Stimulated activated CD4-positive, alpha-beta T cell treated with anti-CD3 and anti-CD28 coated beads, TNF-alpha, amount 100 ng/mL, for 4 hours (primary cell): ENCODE measurements around the gene RIT1.
"Not testable (repeated sequence)": the region's sequence is repeated elsewhere in the genome, so short reads cannot be mapped to it uniquely, and the experiment has no call there.

Experiments used
- DNase-seq, 3 experiments: peaks; one replicate each; pipeline ENCODE4 v3.0.0-alpha.2; 2020; ENCODE audit warnings: low read depth in 3 of 3

RIT1 gene

GRCh38 chr1:155933591-155934096 lies 22.5 kb upstream of the RIT1 start:
- no peak for DNase-seq

GRCh38 chr1:155932487-155932886 lies 21.3 kb upstream of the RIT1 start:
- no peak for DNase-seq

DNA sequence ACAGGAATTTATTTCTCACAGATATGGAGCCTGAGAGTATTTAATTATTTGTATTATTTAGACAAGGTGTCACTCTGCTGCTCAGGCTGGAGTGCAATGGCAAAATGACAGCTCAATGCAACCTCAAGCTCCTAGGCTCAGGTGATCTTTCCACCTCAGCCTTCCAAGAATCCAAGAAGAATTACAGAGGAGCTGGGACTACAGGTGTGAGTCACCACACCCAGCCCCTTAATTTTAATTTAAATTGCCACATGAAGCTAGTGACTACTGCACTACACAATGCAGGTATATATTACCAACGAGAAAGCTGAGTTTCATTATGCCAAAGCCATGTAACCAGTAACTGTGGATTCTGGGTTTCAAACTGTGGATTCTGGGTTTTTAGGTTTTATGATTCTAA lies 20.9 kb upstream of the RIT1 start:
- no peak for DNase-seq

DNA sequence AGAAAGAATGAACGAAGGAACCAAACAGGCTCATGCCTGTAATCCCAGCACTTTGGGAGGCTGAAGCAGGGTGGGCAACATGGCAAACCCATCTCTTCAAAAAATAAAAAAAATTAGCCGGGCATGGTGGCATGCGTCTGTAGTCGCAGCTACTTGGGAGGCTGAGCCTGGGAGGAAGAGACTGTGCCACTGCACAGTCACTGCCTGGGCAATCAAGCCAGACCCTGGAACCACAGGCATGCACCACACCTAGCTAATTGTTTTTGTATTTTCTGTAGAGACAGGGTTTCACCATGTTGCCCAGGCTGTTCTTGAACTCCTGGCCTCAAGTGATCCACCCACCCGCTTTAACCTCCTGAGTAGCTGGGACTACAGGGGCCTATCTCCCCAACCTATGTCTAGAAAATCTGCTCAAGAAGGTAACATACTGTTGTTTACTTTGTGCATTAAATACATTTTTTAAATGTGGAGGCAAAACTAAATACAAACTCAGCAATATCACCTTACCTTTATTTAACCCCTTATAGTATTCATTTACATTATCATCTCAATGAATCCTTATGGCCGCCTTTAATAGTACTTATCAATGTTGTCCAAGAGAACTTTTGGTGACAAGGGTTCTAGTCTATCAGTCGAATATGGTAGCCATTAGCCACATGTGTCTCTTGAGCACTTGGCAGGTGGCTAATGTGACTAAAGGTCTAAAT lies 20.3 kb upstream of the RIT1 start:
- no peak for DNase-seq

- DNase-seq: not testable (repeated sequence)
Measured at GRCh38 chr1:155930725-155931124, 19.6 kb upstream of the RIT1 start.

- DNase-seq: no peak
Measured at GRCh38 chr1:155929057-155929456, 17.9 kb upstream of the RIT1 start.

DNA sequence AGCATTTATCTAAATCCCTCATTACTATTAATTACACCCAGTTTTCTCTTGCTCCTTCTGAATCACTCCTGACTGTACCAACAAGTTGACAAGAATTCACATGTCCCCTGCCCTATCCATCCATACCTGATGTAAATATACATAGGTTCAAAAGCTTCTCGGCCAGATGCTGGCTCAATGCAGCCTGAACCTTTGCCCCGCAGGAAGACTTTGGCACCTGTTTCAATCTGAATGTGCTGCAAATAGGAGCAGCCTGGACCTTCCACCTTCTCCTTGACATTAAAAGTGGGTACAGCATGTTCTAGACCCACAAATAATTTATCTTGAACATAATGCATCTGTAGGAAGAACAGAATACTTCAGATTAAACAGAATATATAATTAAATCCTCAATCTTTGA lies 14.4 kb upstream of the RIT1 start:
- DNase-seq: no peak

DNA sequence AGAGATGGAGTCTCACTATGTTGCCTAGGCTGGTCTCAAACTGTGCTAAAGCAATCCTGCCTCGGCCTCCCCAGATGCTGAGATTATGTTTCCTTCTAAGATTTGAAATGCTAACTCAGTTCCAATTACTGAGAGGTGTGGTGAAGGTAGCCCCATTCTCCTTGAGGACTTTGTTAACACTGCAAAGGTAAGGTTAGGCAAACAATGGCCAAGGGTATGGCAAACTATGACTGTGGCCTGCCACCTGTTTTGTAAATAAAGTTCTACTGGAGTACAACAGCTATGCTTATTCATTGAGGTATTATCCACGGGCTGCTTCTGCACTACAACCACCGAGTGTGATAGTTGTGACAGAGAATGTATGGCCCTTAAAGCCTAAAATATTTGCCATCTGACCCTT lies 9.6 kb upstream of the RIT1 start:
- DNase-seq: no peak

DNA sequence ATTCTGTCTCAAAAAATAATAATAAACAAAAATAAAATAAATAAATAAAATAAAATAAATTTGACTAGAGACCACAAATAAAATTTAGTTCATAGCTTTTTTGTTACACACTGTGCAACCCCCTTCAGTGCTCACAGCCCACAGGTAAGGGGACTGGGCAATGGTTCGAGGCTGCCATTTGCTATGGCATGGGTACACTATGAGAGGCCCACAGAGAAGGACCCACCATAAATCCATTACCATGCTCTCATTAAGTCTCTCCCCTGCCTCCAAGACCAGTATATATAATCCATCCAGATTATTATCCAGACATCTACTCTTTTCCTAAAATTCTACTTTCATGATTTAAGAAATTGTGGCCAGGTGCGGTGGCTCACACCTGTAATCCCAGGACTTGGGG lies 8.7 kb upstream of the RIT1 start:
- no peak for DNase-seq

GRCh38 chr1:155918660-155919059 lies 7.5 kb upstream of the RIT1 start:
- no peak for DNase-seq

DNA sequence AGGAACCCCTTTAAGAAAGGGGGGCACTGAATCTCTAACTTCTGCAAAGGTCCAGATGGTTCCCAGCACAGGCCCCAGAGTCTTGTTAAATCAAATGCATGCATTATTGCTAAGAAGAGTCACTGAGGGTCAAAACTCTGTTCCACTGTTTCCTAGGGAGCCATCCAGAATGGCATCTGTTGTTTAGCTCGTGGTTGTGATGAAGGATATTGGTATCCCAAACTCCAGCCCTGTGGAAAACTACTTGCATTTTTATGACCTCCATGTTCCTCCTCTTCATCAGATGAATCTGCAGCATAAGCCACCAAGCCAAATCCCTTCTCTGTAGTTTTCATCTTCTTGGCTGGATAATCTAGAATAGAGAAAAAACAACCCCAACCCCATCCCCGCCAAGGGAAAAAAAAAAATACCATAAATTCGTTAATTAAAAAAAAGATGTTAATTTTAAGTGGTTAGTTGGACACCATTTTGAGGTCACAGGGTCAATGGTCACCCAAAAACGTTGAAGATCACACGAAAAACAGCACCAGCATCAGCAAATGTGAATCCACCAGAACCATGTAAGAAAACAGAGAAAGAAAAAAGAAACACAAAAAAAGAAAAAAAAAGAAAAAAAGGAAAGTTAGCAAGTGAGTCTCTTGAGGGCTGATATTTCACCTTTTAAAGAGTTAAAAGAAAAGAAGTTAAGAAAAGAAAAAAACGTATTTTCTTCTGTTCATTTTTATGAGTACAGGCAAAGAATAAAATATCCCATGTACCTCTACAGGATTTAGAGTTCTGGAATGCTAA lies 3.0 kb upstream of the RIT1 start:
- DNase-seq: no peak

GRCh38 chr1:155912056-155912536 lies 947 bp upstream of the RIT1 start:
- DNase-seq: no peak

- no peak for DNase-seq
Measured at GRCh38 chr1:155910621-155911121, 478 bp downstream of the RIT1 start.

DNA sequence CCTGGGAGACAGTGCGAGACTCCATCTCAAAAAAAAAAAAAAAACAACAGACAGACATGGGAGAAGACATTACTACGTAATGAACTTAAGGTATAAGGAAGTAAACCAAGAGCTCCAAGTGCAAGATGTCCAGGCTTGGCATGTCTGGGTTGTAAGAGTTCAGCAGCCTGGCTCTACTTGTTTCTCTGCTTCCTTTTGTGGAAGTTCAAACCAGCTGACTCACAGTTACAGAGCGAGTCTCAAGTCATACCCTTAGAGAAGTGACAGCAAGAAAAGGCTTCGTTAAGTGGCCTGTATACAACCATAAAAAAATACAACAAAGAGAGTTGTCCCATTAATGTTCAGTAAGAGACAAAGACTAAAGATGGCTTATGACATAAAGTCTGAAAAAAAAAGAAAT lies 1.3 kb downstream of the RIT1 start:
- DNase-seq: no peak

DNA sequence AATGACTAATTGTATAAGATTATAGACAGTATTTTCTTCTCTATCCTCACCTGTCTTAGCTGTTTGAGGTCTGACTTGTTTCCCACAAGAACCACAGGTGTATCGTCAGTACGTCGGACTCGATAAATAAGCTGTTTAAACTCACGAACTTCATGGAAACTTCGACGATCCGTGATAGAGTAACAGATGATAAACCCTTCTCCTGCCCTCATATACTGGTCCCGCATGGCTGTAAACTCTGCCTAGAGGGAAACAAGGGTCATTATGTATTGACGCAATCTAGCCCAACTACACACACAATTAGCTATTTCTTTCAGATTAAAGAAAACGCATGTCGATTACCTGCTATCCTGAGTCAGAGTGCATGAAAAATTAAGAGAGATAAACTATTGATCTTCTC lies 6.9 kb downstream of the RIT1 start:
- DNase-seq: no peak

- DNase-seq: no peak
Measured at GRCh38 chr1:155900161-155900560, 11.0 kb downstream of the RIT1 start.

- no peak for DNase-seq
Measured at GRCh38 chr1:155899683-155900082, 11.5 kb downstream of the RIT1 start.

DNA sequence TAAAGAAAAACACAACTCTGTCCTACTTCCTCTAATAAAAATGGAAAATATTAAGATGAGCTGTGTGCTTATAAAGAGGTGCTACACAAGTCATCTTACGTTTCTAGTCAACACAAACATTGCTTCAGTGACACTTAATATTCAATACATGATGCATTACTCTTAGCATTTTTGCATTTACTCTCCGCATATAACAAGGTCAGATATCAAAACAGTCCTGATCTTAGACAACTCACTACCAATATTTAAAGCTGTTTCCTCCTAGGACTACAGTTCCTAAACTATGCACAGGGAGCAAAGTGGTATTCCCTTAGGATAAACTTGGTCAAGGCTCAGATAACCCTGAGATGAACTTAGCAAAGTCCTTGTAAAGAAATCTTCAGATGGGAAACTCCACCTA lies 12.3 kb downstream of the RIT1 start:
- DNase-seq: no peak

DNA sequence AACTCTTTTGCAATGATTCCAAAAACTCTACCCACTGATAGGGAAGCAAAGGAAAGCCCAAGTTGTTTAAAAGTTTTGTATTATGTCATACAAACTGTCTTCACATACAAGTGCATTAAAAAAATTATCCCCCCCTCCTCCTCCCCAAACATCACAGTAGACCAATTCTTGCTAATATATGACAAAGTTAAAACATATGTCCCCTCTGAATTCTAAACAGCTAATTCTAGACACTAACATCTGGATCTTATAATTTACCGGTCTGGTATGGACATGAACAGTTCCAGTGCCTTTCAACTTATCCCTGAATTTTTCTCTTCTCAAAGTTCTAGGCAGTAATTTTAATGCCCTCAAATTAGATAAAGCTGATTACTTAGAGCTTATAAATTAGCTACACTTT lies 13.4 kb downstream of the RIT1 start:
- no peak for DNase-seq

DNA sequence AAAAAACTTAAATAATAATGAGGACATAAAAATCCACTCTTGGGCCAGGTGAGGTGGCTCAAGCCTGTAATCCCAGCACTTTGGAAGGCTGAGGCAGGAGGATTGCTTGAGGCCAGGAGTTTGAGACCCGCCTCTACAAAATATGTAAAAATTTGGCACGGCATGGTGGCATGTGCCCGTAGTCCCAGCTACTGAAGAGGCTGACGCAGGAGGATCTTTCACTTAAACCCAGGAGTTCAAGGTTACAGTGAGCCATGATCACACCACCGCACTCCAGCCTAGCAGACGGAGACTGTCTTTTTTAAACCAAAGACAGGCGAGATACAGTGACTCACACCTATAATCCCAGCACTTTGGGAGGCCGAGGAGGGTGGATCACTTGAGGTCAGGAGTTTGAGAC lies 14.7 kb downstream of the RIT1 start:
- not testable (repeated sequence) for DNase-seq

GRCh38 chr1:155895617-155896016 lies 15.5 kb downstream of the RIT1 start:
- DNase-seq: not testable (repeated sequence)

- no peak for DNase-seq
Measured at GRCh38 chr1:155893389-155894142, 17.6 kb downstream of the RIT1 start.
